Left renal cortex interstitium (tissue), 4 donors: ENCODE results near the gene FRG2C. TPM values are rescaled to one million over a fixed set of nuclear protein-coding genes. Genes with fewer than 3 reads are reported as not detected.
A peak's percentile ranks its signal among the peaks of the same experiment; 100 is the strongest.
"Not testable (repeated sequence)": the region's sequence is repeated elsewhere in the genome, so short reads cannot be mapped to it uniquely, and the experiment has no call there.

Source experiments
- DNase-seq, 4 donors: peaks; one replicate each; pipeline ENCODE4 v3.0.0-alpha.2; 2013; ENCODE audit warnings: low read depth in 4 of 4, low spot score in 2 of 4, missing footprints in 1 of 4
- polyA plus RNA-seq, 4 donors: library from polyadenylated mRNA; unstranded; fragments of 120-200 nt; gene quantifications; one replicate each; pipeline ENCODE4 v1.2.1, GENCODE V29; 2013; ENCODE audit not compliant: insufficient read length in 4 of 4

FRG2C gene
- polyA plus RNA-seq, result under 1 TPM in 2 of 4 donors, not detected in 2; 0.05 to 0.07 TPM

GRCh38 chr3:75664028-75664427 lies at the start of gene FRG2C:
Gene FRG2C (plus strand): TSS chr3:75664328. CDS start chr3:75664380, 52 bp downstream.
- not testable (repeated sequence) for DNase-seq

DNA sequence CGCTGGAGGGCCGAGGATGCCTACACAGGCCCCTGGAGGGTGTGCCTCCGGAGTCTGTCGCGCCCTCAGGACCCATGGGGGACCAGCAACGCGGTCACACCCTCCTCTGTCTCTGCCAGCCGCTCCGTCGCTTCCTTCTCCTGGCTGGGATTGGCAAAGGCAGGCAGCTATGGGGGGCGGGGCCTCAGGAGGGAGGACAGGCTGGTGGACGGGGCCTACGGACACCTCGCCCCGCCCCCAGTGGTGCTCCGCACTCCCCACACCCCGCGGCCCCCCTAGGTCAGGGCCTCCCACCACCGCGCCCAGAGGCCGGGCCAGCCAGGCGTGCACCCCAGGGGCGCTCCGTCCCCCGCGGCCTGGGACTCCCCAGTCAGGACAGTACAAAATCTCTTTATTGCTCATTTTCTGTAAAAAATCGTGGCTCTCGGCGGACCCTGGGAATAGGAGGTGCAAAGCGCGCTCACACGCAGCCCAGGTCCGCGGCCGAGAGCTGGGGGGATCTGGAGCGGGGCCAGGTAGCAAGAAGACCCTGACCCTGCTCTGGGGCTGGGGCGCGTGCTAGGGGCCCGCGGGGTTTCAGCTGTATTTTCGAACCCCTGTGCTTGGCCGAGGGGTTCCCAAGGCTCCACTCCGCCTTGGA lies 45.3 kb upstream of the FRG2C start:
- DNase-seq, result peak in 1 of 4 donors; percentile 29

GRCh38 chr3:75619481-75620031 lies 44.6 kb upstream of the FRG2C start:
- not testable (repeated sequence) for DNase-seq

- DNase-seq, result not testable (repeated sequence)
Observed at GRCh38 chr3:75621772-75622171, 42.4 kb upstream of the FRG2C start.

- not testable (repeated sequence) for DNase-seq
Observed at GRCh38 chr3:75623656-75624055, 40.5 kb upstream of the FRG2C start.

GRCh38 chr3:75630887-75631535 lies 33.1 kb upstream of the FRG2C start:
- not testable (repeated sequence) for DNase-seq

GRCh38 chr3:75631541-75631940 lies 32.6 kb upstream of the FRG2C start:
- no peak for DNase-seq

- DNase-seq, result not testable (repeated sequence)
Observed at GRCh38 chr3:75638947-75639346, 25.2 kb upstream of the FRG2C start.

- peak in 3 of 4 donors; percentile 48 to 72 (median 68) for DNase-seq
Observed at GRCh38 chr3:75641107-75641517, 23.0 kb upstream of the FRG2C start.

DNA sequence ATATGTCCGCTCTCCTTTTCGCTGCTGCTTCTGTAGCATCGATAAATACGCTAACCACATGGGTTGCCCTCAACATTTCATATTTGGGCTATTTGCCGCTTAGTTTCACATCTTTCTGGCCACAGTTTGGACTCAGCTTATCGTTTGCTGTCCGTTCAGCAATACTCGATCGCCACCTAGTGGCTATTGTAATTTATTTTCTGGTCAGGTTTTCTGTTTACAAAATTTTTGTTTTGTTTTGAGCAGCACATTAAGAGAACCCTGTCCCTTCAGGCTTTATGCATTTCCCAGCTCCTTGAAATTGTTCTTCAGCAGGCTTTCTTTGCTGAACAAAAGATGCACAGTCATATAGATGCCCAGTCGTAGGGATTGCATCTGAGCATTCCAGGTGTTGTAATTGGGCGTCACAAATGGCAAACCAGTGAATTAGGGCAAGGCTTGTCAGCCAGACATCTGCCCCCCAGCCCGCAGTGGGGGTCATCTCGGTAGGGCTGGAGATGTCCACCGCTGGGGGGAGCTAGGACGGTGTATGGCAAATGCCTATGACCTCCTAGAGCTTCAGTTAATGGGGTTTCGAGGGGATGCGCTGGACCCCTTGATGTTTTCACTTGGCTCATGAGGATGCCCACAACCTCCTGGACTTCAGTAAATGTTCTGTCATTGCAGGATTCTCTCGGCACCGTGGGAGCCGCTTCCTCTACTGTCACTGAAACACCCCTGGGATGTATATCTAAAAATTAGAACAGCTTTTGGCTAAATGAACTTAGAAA lies 20.9 kb upstream of the FRG2C start:
- not testable (repeated sequence) for DNase-seq

DNA sequence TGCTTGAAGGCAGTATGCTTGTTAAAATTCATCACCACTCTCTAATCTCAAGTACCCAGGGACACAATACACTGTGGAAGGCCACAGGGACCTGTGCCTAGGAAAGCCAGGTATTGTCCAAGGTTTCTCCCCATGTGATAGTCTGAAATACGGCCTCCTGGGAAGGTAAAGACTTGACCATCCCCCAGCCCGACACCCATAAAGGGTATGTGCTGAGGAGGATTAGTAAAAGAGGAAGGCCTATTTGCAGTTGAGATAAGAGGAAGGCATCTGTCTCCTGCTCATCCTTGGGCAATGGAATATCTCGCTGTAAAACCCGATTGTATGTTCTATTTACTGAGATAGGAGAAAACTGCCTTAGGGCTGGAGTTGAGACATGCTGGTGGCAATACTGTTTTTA lies 18.6 kb upstream of the FRG2C start:
- not testable (repeated sequence) for DNase-seq

DNA sequence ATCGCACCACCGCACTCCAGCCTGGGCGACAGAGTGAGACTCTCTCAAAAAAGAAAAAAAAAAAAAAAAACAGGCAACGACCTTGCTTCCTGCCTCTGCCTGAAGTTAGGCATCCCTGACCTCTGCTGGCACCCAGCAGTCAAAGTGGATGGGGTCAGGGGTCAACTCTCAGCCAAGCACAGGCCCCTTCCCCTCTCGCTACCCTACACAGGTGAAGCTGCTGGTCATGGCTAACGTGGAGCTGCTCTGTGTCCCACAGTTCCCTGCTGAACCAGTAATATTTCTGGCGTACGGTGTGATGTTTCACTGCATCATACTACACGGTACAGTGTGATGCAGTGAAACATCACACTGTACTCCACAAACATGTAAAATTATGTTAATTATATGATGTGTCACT lies 13.9 kb upstream of the FRG2C start:
- no peak for DNase-seq

DNA sequence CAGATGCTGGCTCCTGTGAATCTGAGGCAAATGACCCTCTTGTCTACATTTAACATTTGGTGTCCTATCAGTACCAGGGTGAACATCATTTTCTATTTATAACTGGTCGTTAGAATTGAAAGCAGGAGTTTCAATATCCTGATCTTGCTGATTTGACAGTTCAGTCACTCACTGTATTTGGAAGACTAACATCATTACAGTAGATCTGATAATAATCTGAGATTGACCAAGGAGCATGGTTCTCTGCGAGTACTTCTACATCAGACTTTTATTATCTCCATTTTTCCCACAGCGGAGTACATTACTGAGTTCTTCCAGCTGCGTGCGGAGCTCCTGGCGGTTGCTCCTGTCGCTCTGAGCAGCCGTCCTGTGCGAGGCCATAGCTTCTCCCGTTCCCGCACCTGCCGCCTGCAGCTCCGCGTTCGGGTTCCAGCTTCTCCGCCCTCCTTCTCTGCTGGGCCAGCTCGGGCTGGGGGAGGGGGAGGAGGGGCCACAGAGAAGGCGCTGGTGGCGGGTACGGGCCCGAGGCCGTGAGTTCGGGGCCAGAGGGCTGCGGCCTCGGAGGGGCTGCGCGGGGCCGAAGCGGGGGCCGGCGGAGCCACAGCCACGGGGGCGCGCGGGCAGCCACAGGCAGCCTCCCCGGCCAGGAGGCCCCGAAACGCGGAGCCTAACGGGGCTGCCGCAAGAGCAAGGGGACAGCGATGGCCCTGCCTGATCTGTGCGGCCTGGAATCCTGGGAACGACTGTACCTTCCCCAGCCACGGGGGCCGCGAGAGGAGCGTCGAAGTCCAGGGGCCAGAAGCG lies 8.8 kb upstream of the FRG2C start:
- not testable (repeated sequence) for DNase-seq

DNA sequence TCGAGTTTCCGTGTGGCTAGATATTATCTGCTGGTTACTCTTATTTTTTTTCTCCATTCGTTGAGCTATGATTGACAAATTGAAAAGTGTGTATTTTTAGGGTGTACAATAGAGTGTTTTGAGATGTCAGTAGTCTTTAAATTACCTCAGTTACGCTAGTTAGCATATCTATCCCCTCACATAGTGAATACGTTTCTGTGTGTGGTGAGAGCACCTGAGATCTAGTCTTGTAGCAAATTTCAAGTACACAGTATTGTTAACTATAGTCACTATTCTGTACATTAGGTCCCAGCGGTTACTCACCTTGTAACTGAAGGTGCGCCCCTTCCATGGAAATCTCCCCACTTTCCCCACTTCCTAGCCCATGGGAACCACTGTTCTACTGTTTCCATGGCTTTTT lies 8.2 kb upstream of the FRG2C start:
- not testable (repeated sequence) for DNase-seq

DNA sequence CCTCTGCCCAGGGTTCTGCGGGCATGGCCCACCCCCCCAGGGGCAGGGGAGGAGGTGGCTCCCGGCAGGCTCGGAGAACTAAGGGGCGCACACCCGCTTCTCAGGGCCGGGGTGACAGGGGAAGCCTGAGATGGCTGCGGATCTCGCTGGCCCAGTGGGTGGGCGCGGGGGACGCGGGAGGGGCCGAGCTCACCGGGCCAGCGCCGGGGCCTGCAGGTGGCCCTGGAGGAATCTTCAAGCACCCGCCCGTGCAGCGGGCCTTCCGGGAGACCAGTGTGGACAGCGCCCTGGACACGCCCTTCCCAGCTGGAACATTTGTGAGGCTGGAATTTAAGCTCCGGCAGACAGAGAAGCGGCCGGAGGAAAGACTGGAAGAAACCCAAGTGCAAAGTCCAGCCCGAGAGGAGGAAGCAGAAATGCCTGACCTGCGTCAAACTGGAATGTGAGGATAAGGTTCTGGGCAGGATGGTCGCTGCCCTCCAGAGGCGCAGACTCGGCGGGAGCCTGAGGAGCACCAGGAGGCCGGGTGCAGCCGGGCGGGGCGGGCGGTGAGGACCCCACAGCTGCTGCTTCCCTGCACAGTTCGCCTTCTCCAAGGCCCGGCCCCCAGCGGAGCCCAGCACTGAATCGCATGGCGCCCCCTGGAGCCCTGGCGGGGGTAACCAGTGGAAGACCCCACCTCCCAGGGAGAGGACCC lies 5.6 kb upstream of the FRG2C start:
- DNase-seq, result not testable (repeated sequence)

- DNase-seq, result not testable (repeated sequence)
Observed at GRCh38 chr3:75659108-75659433, 5.1 kb upstream of the FRG2C start.

DNA sequence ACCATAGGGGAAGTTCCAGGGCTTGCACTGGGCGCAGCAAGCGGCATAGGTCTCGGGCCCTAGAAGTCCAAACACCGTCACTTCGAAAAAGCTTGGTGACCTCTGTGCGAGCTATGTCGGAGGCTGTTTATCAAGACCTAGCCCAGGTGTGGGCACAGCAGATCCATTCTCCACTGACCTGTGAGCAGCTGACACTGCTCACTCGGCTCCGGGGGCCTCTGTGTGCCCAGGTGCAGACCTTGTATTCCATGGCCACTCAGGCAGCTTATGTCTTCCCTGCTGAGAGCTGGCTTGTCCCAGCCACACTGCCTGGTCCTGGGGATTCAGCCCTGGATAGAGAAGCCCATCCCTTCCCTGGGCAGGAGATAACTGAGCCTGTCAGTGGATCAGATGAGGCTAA lies 1.5 kb downstream of the FRG2C start:
- DNase-seq, result not testable (repeated sequence)

DNA sequence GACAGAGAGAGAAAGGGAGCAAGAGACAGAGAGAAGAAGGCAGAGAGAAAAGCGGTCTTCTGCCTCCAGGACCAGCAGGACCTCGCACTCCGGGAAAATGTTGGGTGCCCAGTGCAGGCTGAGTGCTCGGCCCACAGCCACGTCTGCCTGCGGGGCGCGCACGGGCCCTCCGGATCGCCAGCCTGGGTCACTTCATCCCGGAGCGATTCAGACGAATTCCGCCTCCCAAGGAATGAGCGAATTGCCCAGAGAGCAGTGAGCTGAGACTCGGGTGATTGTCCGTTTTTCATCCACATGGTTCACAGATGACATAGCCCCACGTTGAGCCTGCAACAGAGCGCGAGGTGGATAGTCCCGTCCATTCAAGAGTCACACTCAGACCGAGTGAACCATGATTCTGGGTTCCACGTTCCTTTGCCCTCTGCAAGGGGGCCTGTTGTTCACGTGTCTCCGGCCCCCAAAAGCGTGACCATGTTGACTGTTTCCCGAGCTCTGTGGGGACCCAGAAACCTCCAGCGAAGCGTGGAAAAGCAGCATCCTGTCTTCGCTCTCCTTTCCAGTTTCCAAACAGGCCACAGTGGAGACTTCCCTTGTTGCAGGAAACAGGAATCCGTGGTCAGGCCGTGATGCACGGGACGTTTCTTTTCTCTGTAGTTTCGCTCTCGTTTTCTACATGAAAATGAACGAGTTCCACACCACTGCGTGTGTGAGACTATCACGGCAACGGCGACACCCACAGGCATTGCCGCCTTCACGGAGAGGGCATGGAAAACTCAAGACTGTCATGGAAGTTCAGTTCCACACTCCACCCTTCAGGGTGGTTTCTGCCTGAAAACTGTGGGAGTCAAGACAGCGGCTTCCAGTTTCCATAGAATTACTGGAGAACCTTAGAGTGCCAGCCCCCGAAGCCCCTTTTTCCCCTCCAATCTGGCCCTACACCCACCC lies 3.9 kb downstream of the FRG2C start:
- not testable (repeated sequence) for DNase-seq
